ENCODE measurements around the gene HSCB. TPM values are rescaled to one million over a fixed set of nuclear protein-coding genes. Genes with fewer than 3 reads are reported as not detected.

HSCB gene
- total RNA-seq, 1 experiment from 2014 or later: 21.2 TPM

DNA sequence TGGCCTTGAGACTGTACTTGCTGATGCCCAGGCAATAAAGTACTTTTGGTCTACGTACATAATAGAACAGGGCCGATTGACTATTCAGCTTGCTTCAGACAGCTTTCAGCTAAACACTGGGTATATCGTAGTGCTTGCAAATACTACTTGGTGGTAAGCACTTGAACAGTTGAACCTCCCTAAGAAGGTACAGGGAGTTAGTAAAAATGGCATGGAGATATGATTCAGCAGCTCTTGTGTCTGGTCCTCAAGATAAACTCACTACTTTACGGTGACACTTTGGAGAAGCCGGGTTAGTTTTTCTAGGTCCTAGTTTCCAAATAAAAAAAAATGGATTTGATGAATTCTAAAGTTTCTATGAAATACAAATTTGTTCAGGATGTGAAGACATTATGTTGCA is 38.0 kb downstream of the HSCB start:
- no peak overlapping the region for H4K5ac ChIP-seq (ENCODE audit: insufficient read length, low read depth, low read length)
- no peak overlapping the region for H2BK12ac ChIP-seq (ENCODE audit: insufficient read length, low read depth, low read length)
- H3K4ac ChIP-seq (ENCODE audit: low read depth, low read length): no peak overlapping the region
- DNase-seq: no peak
- H3K14ac ChIP-seq (ENCODE audit: insufficient read depth, low read length): no peak overlapping the region
- peaks cover 12% of the 10 kb centered on the region for H3K79me1 ChIP-seq (ENCODE audit: insufficient read depth, low read depth, low read length, poor library complexity, severe bottlenecking)
- H3K27me3 ChIP-seq (ENCODE audit: insufficient read depth, low read length): no peaks in the 10 kb centered on the region
- no peak overlapping the region for H3K27ac Mint-ChIP-seq
- no peak overlapping the region for H2AFZ ChIP-seq (ENCODE audit: low read length)
- no peak overlapping the region for H2BK5ac ChIP-seq (ENCODE audit: insufficient read length, low read length)
- H2BK120ac ChIP-seq (ENCODE audit: low read depth, low read length, poor library complexity, severe bottlenecking): no peak overlapping the region
- no peak overlapping the region for H3K18ac ChIP-seq (ENCODE audit: insufficient read length, low read depth, low read length)
- TF ChIP-seq, protein P1, sequence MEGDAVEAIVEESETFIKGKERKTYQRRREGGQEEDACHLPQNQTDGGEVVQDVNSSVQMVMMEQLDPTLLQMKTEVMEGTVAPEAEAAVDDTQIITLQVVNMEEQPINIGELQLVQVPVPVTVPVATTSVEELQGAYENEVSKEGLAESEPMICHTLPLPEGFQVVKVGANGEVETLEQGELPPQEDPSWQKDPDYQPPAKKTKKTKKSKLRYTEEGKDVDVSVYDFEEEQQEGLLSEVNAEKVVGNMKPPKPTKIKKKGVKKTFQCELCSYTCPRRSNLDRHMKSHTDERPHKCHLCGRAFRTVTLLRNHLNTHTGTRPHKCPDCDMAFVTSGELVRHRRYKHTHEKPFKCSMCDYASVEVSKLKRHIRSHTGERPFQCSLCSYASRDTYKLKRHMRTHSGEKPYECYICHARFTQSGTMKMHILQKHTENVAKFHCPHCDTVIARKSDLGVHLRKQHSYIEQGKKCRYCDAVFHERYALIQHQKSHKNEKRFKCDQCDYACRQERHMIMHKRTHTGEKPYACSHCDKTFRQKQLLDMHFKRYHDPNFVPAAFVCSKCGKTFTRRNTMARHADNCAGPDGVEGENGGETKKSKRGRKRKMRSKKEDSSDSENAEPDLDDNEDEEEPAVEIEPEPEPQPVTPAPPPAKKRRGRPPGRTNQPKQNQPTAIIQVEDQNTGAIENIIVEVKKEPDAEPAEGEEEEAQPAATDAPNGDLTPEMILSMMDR (conservative IDR thresholded peaks at IDR 0.05): no peak
- no peak overlapping the region for H2BK20ac ChIP-seq (ENCODE audit: low read depth, low read length, poor library complexity, severe bottlenecking)
- no peak overlapping the region for H3K4me2 ChIP-seq (ENCODE audit: insufficient read depth, insufficient read length, low read length)
- no peak overlapping the region for H3K9ac ChIP-seq (ENCODE audit: extremely low read depth, insufficient read length, low read length)
- H2BK15ac ChIP-seq (ENCODE audit: low read depth, low read length): no peak overlapping the region
- peaks cover 28 to 70% (median 62%) of the 10 kb centered on the region in 3 experiments; a peak in 6 of 7 replicates for H3K36me3 Mint-ChIP-seq (ENCODE audit: insufficient read depth in 1 of 3, low read depth in 3 of 3)
- H3K4me1 ChIP-seq (ENCODE audit: insufficient read depth, low read length): no peaks in the 10 kb centered on the region
- H3K4me1 Mint-ChIP-seq: peaks cover under 1% of the 10 kb centered on the region in 2 experiments; a peak in 1 of 4 replicates
- H3K9me3 Mint-ChIP-seq: no peaks in the 10 kb centered on the region
- no peak overlapping the region for H3T11ph ChIP-seq (ENCODE audit: low read length)
- no peak overlapping the region for H3K56ac ChIP-seq (ENCODE audit: insufficient read length, low read depth, low read length)
- H4K91ac ChIP-seq (ENCODE audit: insufficient read length, low read depth, low read length): no peak overlapping the region
- no peak overlapping the region for H3K23ac ChIP-seq (ENCODE audit: insufficient read length, low read depth, low read length)
- H3K4me3 Mint-ChIP-seq: no peak overlapping the region
- H4K8ac ChIP-seq (replicated peaks; ENCODE audit: insufficient read length, low read depth, low read length): no peak overlapping the region
- WGBS (ENCODE audit: extremely low coverage, insufficient read length, low lambda C conversion rate): no CpG with 5 or more reads among the region's 5 CpGs
- no peak overlapping the region for H2AK5ac ChIP-seq (ENCODE audit: insufficient read length, low read length)
- no peak overlapping the region for H3K27ac ChIP-seq (ENCODE audit: insufficient read length, low read depth, low read length)
- H3K27me3 Mint-ChIP-seq (ENCODE audit: low read depth): no peaks in the 10 kb centered on the region
- no peaks in the 10 kb centered on the region for H4K20me1 ChIP-seq (ENCODE audit: control insufficient read depth, insufficient read depth, insufficient read length)
- no peaks in the 10 kb centered on the region; the same call in 1 of the 2 replicates for H3K79me2 ChIP-seq (ENCODE audit: insufficient read depth, low read length)
- no peaks in the 10 kb centered on the region for H3K9me3 ChIP-seq (ENCODE audit: control insufficient read depth, low read depth, low read length)
- H3K23me2 ChIP-seq (ENCODE audit: insufficient read length, low read depth, low read length, poor library complexity, severe bottlenecking): no peaks in the 10 kb centered on the region
